ENCODE measurements around the gene SCT. TPM values are rescaled to one million over a fixed set of nuclear protein-coding genes. Genes with fewer than 3 reads are reported as not detected.

The SCT gene
- total and polyA plus RNA-seq, 2 donors (not counting 3 experiments of a cell fraction or from before 2014, with no cell fraction given) = not detected

DNA sequence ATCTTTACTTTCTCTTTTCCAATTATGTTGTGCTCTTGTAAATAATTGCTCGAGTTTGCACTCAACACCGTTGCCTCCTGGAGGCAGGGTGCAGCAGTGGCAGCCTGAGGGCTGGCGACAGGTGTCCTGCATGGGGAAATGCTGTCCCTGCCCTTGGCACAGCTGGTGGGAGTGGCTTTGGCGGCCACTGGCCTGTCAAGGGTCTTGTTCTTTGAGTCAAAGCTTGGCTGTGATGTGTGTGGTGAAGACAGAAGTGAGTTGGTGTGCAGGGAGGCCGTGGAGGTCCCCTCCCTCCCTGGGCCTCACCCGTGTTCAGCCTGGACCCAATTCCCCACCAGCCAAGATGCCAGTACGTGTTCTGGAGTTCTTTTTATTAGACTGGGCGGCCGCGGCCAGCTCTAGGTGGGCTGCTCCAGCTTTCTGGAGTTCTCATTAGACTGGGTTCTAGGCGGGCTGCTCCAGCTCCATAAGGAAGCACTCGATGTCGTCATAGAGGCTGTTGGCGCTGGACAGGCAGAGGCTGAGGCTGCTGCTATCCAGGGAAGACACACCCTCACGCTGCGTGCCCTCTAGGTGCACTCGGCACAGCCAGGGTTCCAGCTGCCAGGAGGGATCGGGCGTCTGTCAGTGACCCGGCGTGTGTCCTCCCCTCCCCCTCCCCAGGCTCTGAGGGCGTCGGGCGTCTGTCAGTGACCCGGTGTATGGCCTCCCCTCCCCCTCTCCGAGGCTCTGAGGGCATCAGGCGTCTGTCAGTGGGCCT lies 14.6 kb downstream of the SCT start:
- ChIA-PET CTCF (no interaction called here), POLR2A (no interaction called here)
- no peak for DNase-seq (ENCODE audit: low read depth, low spot score)
- no peaks in the 10 kb centered on the region for H4K20me1 ChIP-seq (replicated peaks; ENCODE audit: control insufficient read depth, extremely low read depth, insufficient read depth, low read length)
- no peak overlapping the region for H2AFZ ChIP-seq (ENCODE audit: low read depth, low read length)
- H3K4me3 ChIP-seq (replicated peaks in 1 of 3; ENCODE audit: insufficient read depth in 1 of 3, low read depth in 1 of 3, low read length in 3 of 3) = no peak overlapping the region
- H3K9ac ChIP-seq (replicated peaks; ENCODE audit: extremely low read depth, insufficient read depth, low read length) = no peak overlapping the region
- peaks cover 6% of the 10 kb centered on the region for H3K4me1 ChIP-seq (ENCODE audit: control insufficient read depth, extremely low read depth, insufficient read depth, low read length)
- BruUV-seq (replicated peaks) = no TSS peak
- H3K9me3 ChIP-seq (replicated peaks; ENCODE audit: control insufficient read depth, insufficient read depth, low read length) = no peaks in the 10 kb centered on the region
- no peaks in the 10 kb centered on the region for H3K27me3 ChIP-seq (ENCODE audit: control insufficient read depth in 2 of 2, insufficient read depth in 2 of 2, low read length in 2 of 2)
- TF ChIP-seq, protein P1, sequence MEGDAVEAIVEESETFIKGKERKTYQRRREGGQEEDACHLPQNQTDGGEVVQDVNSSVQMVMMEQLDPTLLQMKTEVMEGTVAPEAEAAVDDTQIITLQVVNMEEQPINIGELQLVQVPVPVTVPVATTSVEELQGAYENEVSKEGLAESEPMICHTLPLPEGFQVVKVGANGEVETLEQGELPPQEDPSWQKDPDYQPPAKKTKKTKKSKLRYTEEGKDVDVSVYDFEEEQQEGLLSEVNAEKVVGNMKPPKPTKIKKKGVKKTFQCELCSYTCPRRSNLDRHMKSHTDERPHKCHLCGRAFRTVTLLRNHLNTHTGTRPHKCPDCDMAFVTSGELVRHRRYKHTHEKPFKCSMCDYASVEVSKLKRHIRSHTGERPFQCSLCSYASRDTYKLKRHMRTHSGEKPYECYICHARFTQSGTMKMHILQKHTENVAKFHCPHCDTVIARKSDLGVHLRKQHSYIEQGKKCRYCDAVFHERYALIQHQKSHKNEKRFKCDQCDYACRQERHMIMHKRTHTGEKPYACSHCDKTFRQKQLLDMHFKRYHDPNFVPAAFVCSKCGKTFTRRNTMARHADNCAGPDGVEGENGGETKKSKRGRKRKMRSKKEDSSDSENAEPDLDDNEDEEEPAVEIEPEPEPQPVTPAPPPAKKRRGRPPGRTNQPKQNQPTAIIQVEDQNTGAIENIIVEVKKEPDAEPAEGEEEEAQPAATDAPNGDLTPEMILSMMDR (IDR thresholded peaks at IDR 0.05; ENCODE audit: extremely low read depth in 1 of 2, insufficient read depth in 1 of 2, low read depth in 1 of 2, low read length in 2 of 2) = peak; percentile 5 to 9
- TF ChIP-seq GATA2 (IDR thresholded peaks at IDR 0.05; ENCODE audit: insufficient read depth, insufficient read length, low read depth, low read length) = no peak
- TF ChIP-seq POLR2A (IDR thresholded peaks at IDR 0.05; ENCODE audit: low read depth, low read length) = no peak
- no peak for TF ChIP-seq FOS (IDR thresholded peaks at IDR 0.05; ENCODE audit: borderline replicate concordance, insufficient read depth, low read length)
- no peaks in the 10 kb centered on the region for H3K9me1 ChIP-seq (replicated peaks; ENCODE audit: control insufficient read depth, extremely low read depth, insufficient read depth, low read length)
- peaks cover 11 to 48% of the 10 kb centered on the region in 2 experiments for H3K36me3 ChIP-seq (ENCODE audit: control insufficient read depth in 2 of 2, extremely low read depth in 1 of 2, insufficient read depth in 2 of 2, low read length in 2 of 2)
- no peak for FAIRE-seq
- dilution Hi-C loops (cut with MboI; ENCODE audit: extremely low pct_ligation_motif_present, low sequenced_read_pairs) = no loop called here
- no peak overlapping the region for H3K4me2 ChIP-seq (ENCODE audit: insufficient read depth, low read length)
- H3K27ac ChIP-seq (ENCODE audit: insufficient read depth, low read depth, low read length) = no peak overlapping the region
- no peaks in the 10 kb centered on the region for H3K79me2 ChIP-seq (ENCODE audit: control insufficient read depth, insufficient read depth, low read length)
- intact Hi-C loops (cut with micrococcal nuclease) = loop anchor here (5.0 kb wide), 1 partner anchor 35 kb away; the partner anchor contains the start of gene PHRF1

All from endothelial cell of umbilical vein (primary cell).